A549 treated with AZD2906 at 1 μM for 4 hours (cell line): ENCODE measurements around the gene NLE1. TPM values are rescaled to one million over a fixed set of nuclear protein-coding genes. Genes with fewer than 3 reads are reported as not detected.

ENCODE experiments used
- total RNA-seq: library from RNA; stranded (reverse); fragments of 200-300 nt; extraction: Qiagen RNA extraction; gene quantifications from 5 replicates; pipeline ENCODE4 v1.2.3, GENCODE V29; 2022

Gene NLE1
- 29.4 to 36.6 TPM (median 34.6 TPM) in 5 replicates for total RNA-seq

DNA sequence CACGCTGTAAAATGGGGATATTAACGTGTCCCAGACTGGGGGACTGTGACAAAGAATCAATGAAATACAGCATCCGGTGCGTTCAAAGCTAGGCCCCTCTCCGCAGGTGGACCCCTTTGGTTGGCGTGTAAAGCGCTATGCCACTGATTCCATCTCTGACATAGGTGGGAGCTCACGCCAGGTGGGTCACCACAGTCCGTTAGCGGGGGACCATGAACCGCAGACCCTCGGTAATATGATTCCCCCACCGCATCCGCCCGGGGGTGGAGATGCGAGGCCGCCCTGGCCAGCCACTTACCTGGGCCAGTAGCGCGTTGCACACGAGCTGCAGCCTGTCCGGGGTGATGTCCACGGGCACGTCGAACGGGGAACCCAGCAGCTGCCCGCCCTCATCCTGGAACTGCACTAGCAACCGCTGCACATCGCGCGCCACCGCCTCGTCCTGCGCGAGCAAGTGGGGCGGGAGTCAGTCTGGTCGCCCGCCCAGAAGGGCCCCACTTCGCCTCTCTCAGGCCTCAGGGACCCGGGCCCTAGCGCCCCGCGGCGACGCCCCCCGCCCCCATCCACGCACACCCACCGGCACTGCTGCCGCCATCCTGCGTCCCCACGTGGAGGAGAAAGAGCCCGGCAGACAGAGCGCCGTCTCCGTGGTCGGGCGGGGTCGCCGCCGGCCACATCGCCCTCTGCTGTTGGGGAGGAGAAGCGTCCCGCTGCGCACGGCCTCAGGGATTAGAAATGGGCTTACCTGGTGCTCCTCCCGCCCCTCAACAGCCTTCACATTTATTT lies at the start of gene NLE1:
NLE1 (minus strand) TSS at position 623 of the 786 bp plus-strand sequence; CDS start at position 595, 28 bp downstream.

DNA sequence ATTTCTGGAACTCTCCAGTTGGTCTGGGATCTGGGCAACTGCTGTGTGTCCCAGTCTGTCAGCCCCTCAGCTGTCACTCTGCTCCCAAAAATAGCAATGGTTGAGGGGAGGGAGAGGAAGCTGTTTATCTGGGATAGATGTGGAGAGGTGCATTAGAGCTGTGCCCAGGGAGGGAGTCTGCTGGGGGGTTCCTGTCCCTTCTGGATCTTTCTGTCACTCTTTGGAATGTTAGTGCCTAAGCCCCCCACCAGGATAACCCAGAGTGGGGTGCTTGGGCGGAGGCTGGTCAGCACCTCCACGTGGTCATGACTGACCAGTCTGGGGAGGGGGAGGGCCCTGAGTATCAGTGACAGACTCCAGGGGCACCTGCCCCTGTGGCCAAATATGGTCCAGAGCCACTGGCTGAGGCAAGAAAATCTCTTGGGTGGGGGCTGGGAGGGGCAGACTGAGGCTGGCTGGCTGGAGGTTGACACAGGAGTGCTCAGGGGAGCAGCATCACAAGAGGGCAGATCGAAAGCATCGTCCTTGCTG lies 5.3 kb upstream of the NLE1 start, which contains the start of gene UNC45B:
UNC45B (plus strand) TSS at position 443 of the 531 bp plus-strand sequence. CDS start 447 bp downstream, outside the sequence.

DNA sequence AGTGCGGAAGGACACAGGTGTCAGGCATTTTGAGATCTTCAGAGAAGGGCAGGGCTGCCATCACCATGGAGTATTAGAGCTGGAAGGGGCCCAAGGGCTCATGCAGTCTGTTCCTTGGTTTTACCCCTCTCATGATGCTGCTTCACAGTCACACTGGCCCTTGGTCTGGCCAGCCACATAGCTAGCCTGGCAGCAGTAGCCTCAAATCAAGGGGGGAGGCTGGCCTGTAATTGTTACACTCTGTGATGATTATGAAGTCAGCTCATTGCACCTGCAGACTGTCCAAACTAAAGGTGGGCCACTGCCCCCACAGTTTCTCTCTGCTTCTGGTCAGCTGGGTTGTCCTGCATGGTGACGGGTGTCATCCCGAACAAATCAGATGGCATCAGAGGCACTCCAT lies 20.8 kb downstream of the NLE1 start, which contains the start of gene FNDC8:
FNDC8 (plus strand) TSS at position 301 of the 400 bp plus-strand sequence; CDS start at position 380, 79 bp downstream.

DNA sequence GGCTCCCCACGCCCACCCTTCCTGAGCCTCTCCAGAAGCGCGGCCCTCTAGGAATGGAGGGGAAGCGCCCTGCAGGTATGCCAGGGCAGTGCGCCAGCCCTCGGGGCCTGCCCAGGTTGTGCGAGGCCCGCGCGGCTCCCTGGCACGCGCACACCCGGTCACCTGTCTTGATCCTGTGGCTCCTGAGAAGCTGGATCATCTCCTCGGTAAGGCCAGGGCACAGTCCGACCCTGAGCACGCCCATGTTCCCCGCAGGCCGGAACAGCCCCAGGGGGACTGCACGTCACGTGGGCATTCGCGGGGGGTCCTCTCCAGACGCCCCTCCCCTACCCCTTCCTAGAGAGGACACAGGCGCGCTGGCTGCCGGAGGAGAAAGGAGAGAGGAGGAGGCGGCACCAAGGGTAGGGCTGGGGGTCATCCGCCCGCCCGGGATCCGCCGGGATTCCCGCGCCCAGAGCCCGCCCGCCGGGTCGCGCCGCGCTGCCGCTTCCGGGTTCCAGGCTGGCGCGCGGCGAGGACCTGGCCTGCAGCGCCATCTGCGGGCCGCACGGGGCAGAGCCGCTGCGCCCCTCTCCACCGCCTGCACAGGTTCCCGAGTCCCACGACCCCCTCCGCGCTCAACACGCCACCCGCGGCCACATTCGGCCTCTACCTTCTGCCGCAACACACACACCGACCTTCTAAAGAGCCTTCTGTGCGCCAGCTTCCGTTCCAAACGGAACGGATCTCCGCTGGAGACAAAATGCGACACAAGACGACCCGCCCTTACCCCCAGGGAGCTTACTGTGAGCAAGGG lies 22.5 kb downstream of the NLE1 start, which contains the start of gene RAD51D:
RAD51D (minus strand) TSS at position 491 of the 796 bp plus-strand sequence; CDS start at position 244, 247 bp downstream.

Other genes with a start within 250 kb of the NLE1 start
- 1.1 to 2.0 TPM (median 1.9 TPM) in 5 replicates for gene CCT6B, start 180.8 kb downstream of the NLE1 start, total RNA-seq
- 12.7 to 17.6 TPM (median 14.2 TPM) in 5 replicates for gene ZNF830, start 180.8 kb downstream of the NLE1 start, total RNA-seq
- 15.2 to 21.4 TPM (median 17.3 TPM) in 5 replicates for gene LIG3, start 161.8 kb downstream of the NLE1 start, total RNA-seq
- gene RFFL, start 78.6 kb downstream of the NLE1 start, total RNA-seq: 45.3 to 60.0 TPM (median 50.5 TPM) in 5 replicates
- gene RAD51D, start 22.4 kb downstream of the NLE1 start, total RNA-seq: 26.4 to 31.6 TPM (median 28.2 TPM) in 5 replicates
- 0.07 TPM in 2 of 5 replicates, not detected in the others for gene FNDC8, start 20.7 kb downstream of the NLE1 start, total RNA-seq
- gene UNC45B, start 5.5 kb upstream of the NLE1 start, total RNA-seq: not detected in 5 replicates
- not detected in 5 replicates for gene SLC35G3, start 52.1 kb upstream of the NLE1 start, total RNA-seq
- gene SLFN5, start 100.8 kb upstream of the NLE1 start, total RNA-seq: 2.4 to 3.2 TPM (median 2.6 TPM) in 5 replicates
- gene SLFN11, start 231.3 kb upstream of the NLE1 start, total RNA-seq: 4.4 to 6.1 TPM (median 5.2 TPM) in 5 replicates